Measurements from ENCODE around the gene ARHGAP26. TPM values are rescaled to one million over a fixed set of nuclear protein-coding genes. Genes with fewer than 3 reads are reported as not detected.
A peak's percentile ranks its signal among the peaks of the same experiment; 100 is the strongest.
"Not testable (repeated sequence)": the region's sequence is repeated elsewhere in the genome, so short reads cannot be mapped to it uniquely, and the experiment has no call there.

The ARHGAP26 gene
- total and polyA plus RNA-seq, 2 of the 4 experiments (the other 2 are of a cell fraction): 0.54 to 0.56 TPM

- Histone ChIP-seq H3K27ac (ENCODE audit: insufficient read depth, low read length) (no peak overlapping the region), H2AFZ (replicated peaks; ENCODE audit: low read length, poor library complexity) (no peak overlapping the region), H3K4me2 (ENCODE audit: low read depth, low read length) (no peak overlapping the region), H3K56ac (ENCODE audit: extremely low read depth, insufficient read depth, low read length) (no peak overlapping the region), H2BK120ac (ENCODE audit: low read depth, low read length) (no peak overlapping the region), H2AK5ac (ENCODE audit: low read depth, low read length) (no peak overlapping the region), H2AK9ac (replicated peaks; ENCODE audit: low read depth, low read length, poor library complexity) (no peak overlapping the region), H2BK15ac (ENCODE audit: low read depth, low read length) (no peak overlapping the region), H3K9me3 (ENCODE audit: control insufficient read depth, insufficient read depth, low read length) (no peaks in the 10 kb centered on the region; the same call in 1 of the 2 replicates), H3K4me1 (ENCODE audit: control insufficient read depth, insufficient read depth, low read length) (no peaks in the 10 kb centered on the region), H2BK5ac (ENCODE audit: low read depth, low read length, poor library complexity, severe bottlenecking) (no peak overlapping the region), H4K8ac (ENCODE audit: low read depth in 2 of 2, low read length in 2 of 2) (no peak overlapping the region), H3K36me3 (ENCODE audit: control insufficient read depth, insufficient read depth, low read length) (no peaks in the 10 kb centered on the region), H4K5ac (ENCODE audit: low read depth, low read length) (no peak overlapping the region), H2BK20ac (ENCODE audit: low read depth, low read length) (no peak overlapping the region), H3K4me3 (ENCODE audit: insufficient read depth, low read depth, low read length) (no peak overlapping the region), H3K27me3 (ENCODE audit: control insufficient read depth, insufficient read depth, low read length) (no peaks in the 10 kb centered on the region), H3K4ac (ENCODE audit: low read depth, low read length) (no peak overlapping the region), H3K9ac (ENCODE audit: low read depth, low read length) (no peak overlapping the region), H3K79me1 (ENCODE audit: low read depth in 1 of 2, low read length in 2 of 2) (no peaks in the 10 kb centered on the region), H3K14ac (replicated peaks; ENCODE audit: low read depth, low read length) (no peak overlapping the region), H3K9me1 (ENCODE audit: insufficient read depth, low read length) (no peaks in the 10 kb centered on the region), H3K23ac (ENCODE audit: low read depth, low read length) (no peak overlapping the region), H4K20me1 (ENCODE audit: insufficient read depth, low read length) (no peaks in the 10 kb centered on the region), H3K18ac (ENCODE audit: low read depth, low read length) (no peak overlapping the region), H4K91ac (ENCODE audit: insufficient read depth, low read depth, low read length) (no peak overlapping the region)
- ChIA-PET POLR2A (ENCODE audit: unreplicated experiment) (no interaction called here), CTCF (no interaction called here)
- DNase-seq (no peak), ATAC-seq (ENCODE audit: low read depth) (no peak)
- BruUV-seq (replicated peaks): no TSS peak
- in situ Hi-C loops (cut with MboI; ENCODE audit: low sequenced_read_pairs) (no loop called here), dilution Hi-C loops (cut with HindIII; ENCODE audit: low sequenced_read_pairs, unreplicated experiment) (no loop called here), intact Hi-C loops (cut with micrococcal nuclease) (no loop called here)
- 94% methylated on average over 2 of the region's 2 CpGs; no CpG with 5 or more reads in 1 of the 2 experiments for WGBS, 2 experiments (ENCODE audit: extremely low coverage in 2 of 2, insufficient read length in 1 of 2)
- TF ChIP-seq CEBPB (IDR thresholded peaks at IDR 0.05; ENCODE audit: low read depth, low read length) (peak; percentile 54; the same call in 1 of the 2 replicates), SMC3 (IDR thresholded peaks at IDR 0.05; ENCODE audit: low read depth, low read length) (no peak), RAD21 (IDR thresholded peaks at IDR 0.05; ENCODE audit: low read length) (no peak)
These were observed 224.0 kb downstream of the ARHGAP26 start for GRCh38 chr5:142994218-142994617.

DNA sequence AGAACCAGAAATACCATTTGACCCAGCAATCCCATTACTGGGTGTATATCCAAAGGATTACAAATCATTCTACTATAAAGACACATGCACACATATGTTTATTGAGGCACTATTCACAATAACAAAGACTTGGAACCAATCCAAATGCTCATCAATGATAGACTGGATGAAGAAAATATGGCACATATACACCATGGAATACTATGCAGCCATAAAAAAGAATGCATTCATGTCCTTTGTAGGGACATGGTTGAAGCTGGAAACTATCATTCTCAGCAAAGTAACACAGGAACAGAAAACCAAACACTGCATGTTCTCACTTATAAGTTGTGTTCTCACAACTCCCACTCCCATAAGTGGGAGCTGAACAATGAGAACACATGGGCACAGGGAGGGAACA lies 225.4 kb downstream of the ARHGAP26 start:
- H3K9ac ChIP-seq (ENCODE audit: low read depth, low read length); dilution Hi-C loops (cut with HindIII; ENCODE audit: low sequenced_read_pairs, unreplicated experiment); H2BK15ac ChIP-seq (ENCODE audit: low read depth, low read length); H3K4me3 ChIP-seq (ENCODE audit: insufficient read depth, low read depth, low read length); H3K27ac ChIP-seq (ENCODE audit: insufficient read depth, low read length); H4K8ac ChIP-seq (ENCODE audit: low read depth in 2 of 2, low read length in 2 of 2); BruUV-seq (replicated peaks); H4K91ac ChIP-seq (ENCODE audit: insufficient read depth, low read depth, low read length); H4K5ac ChIP-seq (ENCODE audit: low read depth, low read length); H3K56ac ChIP-seq (ENCODE audit: extremely low read depth, insufficient read depth, low read length); DNase-seq; intact Hi-C loops (cut with micrococcal nuclease); H2AK9ac ChIP-seq (replicated peaks; ENCODE audit: low read depth, low read length, poor library complexity); H3K18ac ChIP-seq (ENCODE audit: low read depth, low read length); H2AK5ac ChIP-seq (ENCODE audit: low read depth, low read length); H3K23ac ChIP-seq (ENCODE audit: low read depth, low read length); H3K4me2 ChIP-seq (ENCODE audit: low read depth, low read length); H3K4me1 ChIP-seq (ENCODE audit: control insufficient read depth, insufficient read depth, low read length); in situ Hi-C loops (cut with MboI; ENCODE audit: low sequenced_read_pairs); POLR2A ChIA-PET (ENCODE audit: unreplicated experiment); H2BK120ac ChIP-seq (ENCODE audit: low read depth, low read length); ATAC-seq (ENCODE audit: low read depth); H3K79me1 ChIP-seq (ENCODE audit: low read depth in 1 of 2, low read length in 2 of 2); CTCF ChIA-PET; H4K20me1 ChIP-seq (ENCODE audit: insufficient read depth, low read length); H2BK5ac ChIP-seq (ENCODE audit: low read depth, low read length, poor library complexity, severe bottlenecking); H3K9me3 ChIP-seq (ENCODE audit: control insufficient read depth, insufficient read depth, low read length); H3K4ac ChIP-seq (ENCODE audit: low read depth, low read length); H2AFZ ChIP-seq (replicated peaks; ENCODE audit: low read length, poor library complexity); H3K27me3 ChIP-seq (ENCODE audit: control insufficient read depth, insufficient read depth, low read length); H3K9me1 ChIP-seq (ENCODE audit: insufficient read depth, low read length); H2BK20ac ChIP-seq (ENCODE audit: low read depth, low read length); H3K36me3 ChIP-seq (ENCODE audit: control insufficient read depth, insufficient read depth, low read length); H3K14ac ChIP-seq (replicated peaks; ENCODE audit: low read depth, low read length): not testable (repeated sequence)
